Measurements from ENCODE around the gene CLCN2.

The CLCN2 gene

GRCh38 chr3:184325269-184325668, 36.1 kb downstream of the CLCN2 start:
- no peak for DNase-seq (ENCODE audit: low read depth)

GRCh38 chr3:184323696-184324095, 37.7 kb downstream of the CLCN2 start:
- DNase-seq (ENCODE audit: low read depth), result no peak

- no peak for DNase-seq (ENCODE audit: low read depth)
Measured at GRCh38 chr3:184322731-184323487, 38.5 kb downstream of the CLCN2 start.

GRCh38 chr3:184321666-184322065, 39.7 kb downstream of the CLCN2 start:
- DNase-seq (ENCODE audit: low read depth), result no peak

GRCh38 chr3:184320104-184320445, 41.3 kb downstream of the CLCN2 start:
- DNase-seq (ENCODE audit: low read depth), result no peak

GRCh38 chr3:184317201-184317600, 44.2 kb downstream of the CLCN2 start:
- DNase-seq (ENCODE audit: low read depth), result no peak

GRCh38 chr3:184316792-184317191, 44.6 kb downstream of the CLCN2 start:
- DNase-seq (ENCODE audit: low read depth), result no peak

- no peak for DNase-seq (ENCODE audit: low read depth)
Measured at GRCh38 chr3:184315871-184316661, 45.3 kb downstream of the CLCN2 start.

- DNase-seq (ENCODE audit: low read depth), result no peak
Measured at GRCh38 chr3:184315543-184315867, 45.9 kb downstream of the CLCN2 start.

- peak; percentile 40 for DNase-seq (ENCODE audit: low read depth)
Measured at GRCh38 chr3:184314700-184315542, 46.5 kb downstream of the CLCN2 start.

GRCh38 chr3:184314363-184314699, 47.1 kb downstream of the CLCN2 start, which contains the start of gene EIF4G1:
TSS of gene EIF4G1 (plus strand) at chr3:184314606. CDS start at chr3:184315797, 1,191 bp downstream.
- DNase-seq (ENCODE audit: low read depth), result peak; percentile 79

- DNase-seq (ENCODE audit: low read depth), result no peak
Measured at GRCh38 chr3:184311633-184312032, 49.8 kb downstream of the CLCN2 start.

- DNase-seq (ENCODE audit: low read depth), result no peak
Measured at GRCh38 chr3:184308744-184309143, 52.7 kb downstream of the CLCN2 start.

GRCh38 chr3:184307915-184308314, 53.5 kb downstream of the CLCN2 start:
- no peak for DNase-seq (ENCODE audit: low read depth)

- DNase-seq (ENCODE audit: low read depth), result no peak
Measured at GRCh38 chr3:184306341-184306972, 54.9 kb downstream of the CLCN2 start.

- no peak for DNase-seq (ENCODE audit: low read depth)
Measured at GRCh38 chr3:184305577-184305976, 55.8 kb downstream of the CLCN2 start.

- DNase-seq (ENCODE audit: low read depth), result no peak
Measured at GRCh38 chr3:184300378-184300720, 61.1 kb downstream of the CLCN2 start.

- no peak for DNase-seq (ENCODE audit: low read depth)
Measured at GRCh38 chr3:184299488-184300377, 61.7 kb downstream of the CLCN2 start.

- peak; percentile 98 for DNase-seq (ENCODE audit: low read depth)
Measured at GRCh38 chr3:184298759-184299487, 62.5 kb downstream of the CLCN2 start, which contains the start of gene PSMD2. TSS of gene PSMD2 (plus strand) at chr3:184299241. CDS start at chr3:184299267, 26 bp downstream.

- DNase-seq (ENCODE audit: low read depth), result no peak
Measured at GRCh38 chr3:184296616-184297015, 64.8 kb downstream of the CLCN2 start.

All from stimulated activated CD8-positive, alpha-beta memory T cell treated with anti-CD3 and anti-CD28 coated beads, Interleukin-7, amount 100 ng/mL, for 24 hours (primary cell).